ENCODE data around the gene PROCR.
"Not testable (repeated sequence)": the region's sequence is repeated elsewhere in the genome, so short reads cannot be mapped to it uniquely, and the experiment has no call there.

DNA sequence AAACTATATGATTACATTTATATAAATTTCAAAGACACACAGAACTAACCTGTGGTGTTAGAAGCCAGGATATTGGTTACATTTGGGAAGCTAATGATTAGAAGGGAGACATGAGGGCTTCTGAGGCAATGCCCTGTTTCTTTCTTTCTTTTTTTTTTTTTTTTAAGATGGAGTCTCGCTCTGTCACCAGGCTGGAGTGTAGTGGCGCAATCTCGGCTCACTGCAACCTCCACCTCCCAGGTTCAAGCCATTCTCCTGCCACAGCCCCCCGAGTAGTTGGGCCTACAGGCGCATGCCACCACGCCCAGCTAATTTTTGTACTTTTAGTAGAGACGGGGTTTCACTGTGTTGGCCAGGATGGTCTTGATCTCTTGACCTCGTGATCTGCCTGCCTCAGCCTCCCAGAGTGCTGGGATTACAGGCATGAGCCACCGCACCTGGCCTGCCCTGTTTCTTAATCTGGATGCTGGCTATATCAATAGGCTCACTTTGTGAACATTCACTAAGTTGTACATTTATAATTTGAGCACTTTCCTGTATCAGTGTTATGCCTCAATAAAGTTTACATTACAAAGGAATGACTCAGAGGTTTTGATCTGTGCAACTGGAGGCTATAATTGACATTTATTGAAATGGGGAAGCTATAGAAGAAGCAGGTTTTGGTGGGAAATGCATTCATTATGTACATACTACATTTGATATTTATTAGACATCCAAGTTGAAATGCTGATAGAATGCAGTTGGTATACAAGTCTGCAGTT is 21.3 kb downstream of the PROCR start:
- TF ChIP-seq, protein P1, sequence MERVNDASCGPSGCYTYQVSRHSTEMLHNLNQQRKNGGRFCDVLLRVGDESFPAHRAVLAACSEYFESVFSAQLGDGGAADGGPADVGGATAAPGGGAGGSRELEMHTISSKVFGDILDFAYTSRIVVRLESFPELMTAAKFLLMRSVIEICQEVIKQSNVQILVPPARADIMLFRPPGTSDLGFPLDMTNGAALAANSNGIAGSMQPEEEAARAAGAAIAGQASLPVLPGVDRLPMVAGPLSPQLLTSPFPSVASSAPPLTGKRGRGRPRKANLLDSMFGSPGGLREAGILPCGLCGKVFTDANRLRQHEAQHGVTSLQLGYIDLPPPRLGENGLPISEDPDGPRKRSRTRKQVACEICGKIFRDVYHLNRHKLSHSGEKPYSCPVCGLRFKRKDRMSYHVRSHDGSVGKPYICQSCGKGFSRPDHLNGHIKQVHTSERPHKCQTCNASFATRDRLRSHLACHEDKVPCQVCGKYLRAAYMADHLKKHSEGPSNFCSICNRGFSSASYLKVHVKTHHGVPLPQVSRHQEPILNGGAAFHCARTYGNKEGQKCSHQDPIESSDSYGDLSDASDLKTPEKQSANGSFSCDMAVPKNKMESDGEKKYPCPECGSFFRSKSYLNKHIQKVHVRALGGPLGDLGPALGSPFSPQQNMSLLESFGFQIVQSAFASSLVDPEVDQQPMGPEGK (CRISPR knock-in tag; IDR thresholded peaks at IDR 0.05; ENCODE audit: borderline replicate concordance) = not testable (repeated sequence)
- TF ChIP-seq SNAI2 (CRISPR knock-in tag; IDR thresholded peaks at IDR 0.05); OSR1 (CRISPR knock-in tag; IDR thresholded peaks at IDR 0.05); ESRRG (CRISPR knock-in tag; IDR thresholded peaks at IDR 0.05); ZNF8 (CRISPR knock-in tag; IDR thresholded peaks at IDR 0.05); TOX (CRISPR knock-in tag; IDR thresholded peaks at IDR 0.05; ENCODE audit: borderline replicate concordance); ISL1 (CRISPR knock-in tag; IDR thresholded peaks at IDR 0.05); ZNF70 (CRISPR knock-in tag; IDR thresholded peaks at IDR 0.05); TCF4 (CRISPR knock-in tag; IDR thresholded peaks at IDR 0.05; ENCODE audit: borderline replicate concordance): not testable (repeated sequence)
- TF ChIP-seq, protein P2, sequence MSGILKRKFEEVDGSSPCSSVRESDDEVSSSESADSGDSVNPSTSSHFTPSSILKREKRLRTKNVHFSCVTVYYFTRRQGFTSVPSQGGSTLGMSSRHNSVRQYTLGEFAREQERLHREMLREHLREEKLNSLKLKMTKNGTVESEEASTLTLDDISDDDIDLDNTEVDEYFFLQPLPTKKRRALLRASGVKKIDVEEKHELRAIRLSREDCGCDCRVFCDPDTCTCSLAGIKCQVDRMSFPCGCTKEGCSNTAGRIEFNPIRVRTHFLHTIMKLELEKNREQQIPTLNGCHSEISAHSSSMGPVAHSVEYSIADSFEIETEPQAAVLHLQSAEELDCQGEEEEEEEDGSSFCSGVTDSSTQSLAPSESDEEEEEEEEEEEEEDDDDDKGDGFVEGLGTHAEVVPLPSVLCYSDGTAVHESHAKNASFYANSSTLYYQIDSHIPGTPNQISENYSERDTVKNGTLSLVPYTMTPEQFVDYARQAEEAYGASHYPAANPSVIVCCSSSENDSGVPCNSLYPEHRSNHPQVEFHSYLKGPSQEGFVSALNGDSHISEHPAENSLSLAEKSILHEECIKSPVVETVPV (CRISPR knock-in tag; IDR thresholded peaks at IDR 0.05) = not testable (repeated sequence)
- TF ChIP-seq, protein P3, sequence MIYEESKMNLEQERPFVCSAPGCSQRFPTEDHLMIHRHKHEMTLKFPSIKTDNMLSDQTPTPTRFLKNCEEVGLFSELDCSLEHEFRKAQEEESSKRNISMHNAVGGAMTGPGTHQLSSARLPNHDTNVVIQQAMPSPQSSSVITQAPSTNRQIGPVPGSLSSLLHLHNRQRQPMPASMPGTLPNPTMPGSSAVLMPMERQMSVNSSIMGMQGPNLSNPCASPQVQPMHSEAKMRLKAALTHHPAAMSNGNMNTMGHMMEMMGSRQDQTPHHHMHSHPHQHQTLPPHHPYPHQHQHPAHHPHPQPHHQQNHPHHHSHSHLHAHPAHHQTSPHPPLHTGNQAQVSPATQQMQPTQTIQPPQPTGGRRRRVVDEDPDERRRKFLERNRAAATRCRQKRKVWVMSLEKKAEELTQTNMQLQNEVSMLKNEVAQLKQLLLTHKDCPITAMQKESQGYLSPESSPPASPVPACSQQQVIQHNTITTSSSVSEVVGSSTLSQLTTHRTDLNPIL (CRISPR knock-in tag; IDR thresholded peaks at IDR 0.05; ENCODE audit: low read depth) = not testable (repeated sequence)
